Activated T-helper 2 cell treated with anti-CD3 and anti-CD28 coated beads, Interferon-gamma antibody, Interleukin-2, Interleukin-4, amounts not matched to agents 10 μg/mL and 5 μg/mL and 100 μg/mL, durations not matched to agents 14 hours and 24 hours and 36 hours (primary cell): ENCODE results near the gene ARL14. TPM values are rescaled to one million over a fixed set of nuclear protein-coding genes. Genes with fewer than 3 reads are reported as not detected.
"Not testable (repeated sequence)": the region's sequence is repeated elsewhere in the genome, so short reads cannot be mapped to it uniquely, and the experiment has no call there.

ENCODE experiments used
- DNase-seq: peaks from one replicate; pipeline ENCODE4 v3.0.0; 2021; ENCODE audit warnings: low spot score
- H3K27ac Mint-ChIP-seq: one replicate; pipeline ENCODE4 v1.8.0; 2021; ENCODE audit warnings: mixed read lengths
- H3K27me3 Mint-ChIP-seq: one replicate; pipeline ENCODE4 v1.8.0; 2021; ENCODE audit warnings: low read depth, mixed read lengths
- H3K36me3 Mint-ChIP-seq: one replicate; pipeline ENCODE4 v1.8.0; 2021; ENCODE audit warnings: low read depth, mixed read lengths
- H3K4me1 Mint-ChIP-seq: one replicate; pipeline ENCODE4 v1.8.0; 2021; ENCODE audit warnings: low read depth, mixed read lengths
- H3K4me3 Mint-ChIP-seq: one replicate; pipeline ENCODE4 v1.8.0; 2021; ENCODE audit warnings: low read depth, mild to moderate bottlenecking, moderate library complexity, mixed read lengths
- H3K9me3 Mint-ChIP-seq: one replicate; pipeline ENCODE4 v1.8.0; 2021; ENCODE audit warnings: mixed read lengths
- intact Hi-C: fragments of 100-400 bp; cut with micrococcal nuclease; formaldehyde crosslinking; loops from one replicate; pipeline ENCODE4 v1.15.1; 2023
- total RNA-seq: library from RNA; stranded (reverse); gene quantifications from 2 replicates; pipeline ENCODE4 v1.2.3, GENCODE V29; 2022

Gene ARL14
- total RNA-seq, 1 donor from 2014 or later: not detected

DNA sequence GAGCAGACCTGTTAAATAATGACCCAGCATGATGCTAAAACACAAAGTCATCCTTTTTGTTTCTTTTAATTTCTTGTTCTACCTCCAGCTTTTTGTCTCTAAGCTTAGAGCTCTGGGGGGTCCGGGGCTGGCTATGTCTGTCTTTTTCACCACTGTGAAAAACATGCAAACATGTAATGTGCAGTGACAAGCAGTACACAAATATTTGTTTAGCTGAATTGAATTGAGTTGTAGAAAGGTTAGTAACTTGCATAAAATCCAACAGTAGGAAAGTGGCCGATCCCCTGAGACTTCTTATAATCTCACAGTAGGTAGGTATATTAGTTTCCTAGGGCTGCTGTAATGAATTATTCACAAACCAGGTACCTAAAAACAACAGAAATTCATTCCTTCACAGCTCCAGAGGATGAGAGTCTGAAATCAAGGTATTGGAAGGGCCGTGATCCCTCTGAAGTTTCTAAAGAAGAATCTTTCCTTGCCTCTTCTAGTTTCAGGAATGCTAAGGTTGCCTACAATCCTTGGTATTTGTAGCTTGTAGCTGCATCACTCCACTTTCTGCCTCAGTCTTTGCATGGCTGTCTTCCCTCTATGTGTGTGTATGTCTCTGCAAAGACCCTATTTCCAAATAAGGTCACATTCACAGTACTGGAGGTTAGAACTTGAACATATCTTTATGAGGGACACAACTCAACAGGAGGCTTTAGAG lies 32.7 kb downstream of the ARL14 start:
- H3K4me1 Mint-ChIP-seq: no peaks in the 10 kb centered on the region
- H3K27me3 Mint-ChIP-seq: peaks cover 26% of the 10 kb centered on the region
- no peaks in the 10 kb centered on the region for H3K9me3 Mint-ChIP-seq
- intact Hi-C loops: loop anchor here (5.0 kb wide), 2 partner anchors 563 to 713 kb away; no protein-coding TSS in a partner anchor
- no peak overlapping the region for H3K4me3 Mint-ChIP-seq
- DNase-seq: no peak
- no peaks in the 10 kb centered on the region for H3K36me3 Mint-ChIP-seq
- H3K27ac Mint-ChIP-seq: no peak overlapping the region

DNA sequence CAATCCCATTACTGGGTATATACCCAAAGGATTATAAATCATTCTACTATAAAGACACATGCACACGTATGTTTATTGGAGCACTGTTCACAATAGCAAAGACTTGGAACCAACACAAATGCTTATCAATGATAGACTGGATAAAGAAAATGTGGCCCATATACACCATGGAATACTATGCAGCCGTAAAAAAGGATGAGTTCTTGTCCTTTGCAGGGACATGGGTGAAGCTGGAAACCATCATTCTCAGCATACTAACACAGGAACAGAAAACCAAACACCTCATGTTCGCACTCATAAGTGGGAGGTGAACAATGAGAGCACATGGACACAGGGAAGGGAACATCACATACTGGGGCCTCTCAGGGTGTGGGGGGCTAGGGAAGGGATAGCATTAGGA lies 36.2 kb downstream of the ARL14 start:
- intact Hi-C loops, H3K36me3 Mint-ChIP-seq, H3K4me1 Mint-ChIP-seq, DNase-seq, H3K27ac Mint-ChIP-seq, H3K9me3 Mint-ChIP-seq, H3K4me3 Mint-ChIP-seq: not testable (repeated sequence)
- H3K27me3 Mint-ChIP-seq: peaks cover 14% of the 10 kb centered on the region

DNA sequence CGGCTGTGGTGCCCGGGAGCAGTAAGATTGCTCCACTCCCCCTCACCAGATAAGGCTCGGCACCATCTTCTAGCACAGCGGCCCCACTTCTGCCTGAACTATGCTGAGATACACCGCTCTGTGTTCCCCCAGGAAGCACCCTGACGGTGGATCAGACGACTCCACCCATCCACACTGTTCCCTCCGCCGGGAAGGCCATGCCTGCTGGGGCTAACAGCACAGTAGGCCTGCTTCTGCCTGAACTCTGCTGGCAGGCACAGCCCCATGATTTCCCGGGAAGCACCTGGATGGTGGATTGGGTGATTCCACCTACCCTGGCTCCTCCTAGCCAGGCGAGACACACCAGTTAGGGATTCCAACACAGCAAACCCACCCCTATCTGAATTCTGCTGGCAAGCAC lies 42.8 kb downstream of the ARL14 start:
- Mint-ChIP-seq H3K27ac (no peak overlapping the region), H3K4me1 (no peaks in the 10 kb centered on the region), H3K4me3 (no peak overlapping the region), H3K36me3 (no peaks in the 10 kb centered on the region), H3K27me3 (peaks cover 7% of the 10 kb centered on the region), H3K9me3 (no peaks in the 10 kb centered on the region)
- no peak for DNase-seq
- intact Hi-C loops: no loop called here

DNA sequence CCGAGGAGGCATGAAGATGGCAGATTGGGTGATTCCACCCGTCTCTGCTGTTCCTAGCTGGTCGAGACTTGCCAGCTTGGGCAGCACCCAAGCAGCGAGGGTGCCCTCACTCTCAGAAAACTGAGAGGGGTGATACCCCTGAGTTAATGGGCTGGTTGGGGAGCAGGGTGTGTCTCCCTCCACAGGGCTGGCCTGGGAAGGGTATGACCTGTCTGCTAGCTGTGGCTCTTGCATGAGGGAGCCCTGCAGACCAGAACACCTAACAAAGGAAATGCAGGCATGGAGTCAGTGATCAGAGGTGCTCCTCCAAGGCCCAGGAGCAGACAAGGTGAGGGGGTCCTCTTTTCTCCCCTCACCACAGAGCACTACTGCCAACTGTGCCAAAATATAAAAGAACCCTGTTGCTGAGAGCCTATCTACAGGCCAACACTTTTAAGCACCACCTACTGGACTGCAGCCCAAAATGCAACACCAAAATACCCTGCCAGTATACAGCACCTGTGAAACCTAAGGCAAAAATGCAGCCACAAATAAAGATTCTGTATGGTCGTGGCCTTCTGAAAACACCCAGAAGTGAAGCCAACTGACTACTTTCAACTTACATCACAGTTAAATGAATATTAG lies 43.3 kb downstream of the ARL14 start:
- no peaks in the 10 kb centered on the region for H3K4me1 Mint-ChIP-seq
- intact Hi-C loops: no loop called here
- DNase-seq: no peak
- H3K9me3 Mint-ChIP-seq: no peaks in the 10 kb centered on the region
- H3K4me3 Mint-ChIP-seq: no peak overlapping the region
- no peaks in the 10 kb centered on the region for H3K36me3 Mint-ChIP-seq
- H3K27ac Mint-ChIP-seq: no peak overlapping the region
- peaks cover 5% of the 10 kb centered on the region for H3K27me3 Mint-ChIP-seq

DNA sequence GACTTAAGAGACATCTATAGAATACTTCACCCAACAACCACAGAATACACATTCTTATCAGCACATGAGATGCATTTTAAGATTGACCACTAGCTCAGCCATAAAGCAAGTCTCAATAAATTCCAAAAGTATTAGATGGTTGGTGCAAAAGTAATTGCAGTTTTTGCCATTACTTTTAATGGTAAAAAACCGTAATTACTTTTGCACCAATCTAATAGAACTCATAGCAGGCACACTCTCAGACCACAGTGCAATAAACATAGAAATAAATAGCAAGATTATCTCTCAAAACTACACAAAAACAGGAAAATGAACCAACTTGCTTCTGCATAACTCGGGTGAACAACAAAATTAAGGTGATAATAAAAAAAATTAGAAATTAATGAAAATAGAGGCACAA lies 45.4 kb downstream of the ARL14 start:
- intact Hi-C loops: no loop called here
- no peak overlapping the region for H3K27ac Mint-ChIP-seq

DNA sequence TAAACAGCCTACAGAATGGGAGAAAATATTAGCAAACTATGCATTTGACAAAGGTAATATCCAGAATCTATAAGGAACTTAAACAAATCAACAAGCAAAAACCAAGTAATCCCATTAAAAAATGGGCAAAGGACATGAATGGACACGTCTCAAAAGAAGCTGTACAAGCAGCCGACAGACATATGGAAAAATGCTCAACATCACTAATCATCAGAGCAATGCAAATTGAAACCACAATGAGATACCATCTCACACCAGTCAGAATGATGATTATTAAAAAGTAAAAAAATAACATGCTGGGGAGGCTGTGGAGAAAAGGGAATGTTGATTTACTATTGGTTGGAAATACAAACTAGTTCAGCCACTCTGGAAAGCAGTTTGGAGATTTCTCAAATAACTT lies 48.4 kb downstream of the ARL14 start:
- peaks cover 8% of the 10 kb centered on the region for H3K27me3 Mint-ChIP-seq
- H3K27ac Mint-ChIP-seq: no peak overlapping the region
- no peaks in the 10 kb centered on the region for H3K9me3 Mint-ChIP-seq
- H3K4me1 Mint-ChIP-seq: no peaks in the 10 kb centered on the region
- intact Hi-C loops: no loop called here
- DNase-seq: no peak
- H3K36me3 Mint-ChIP-seq: no peaks in the 10 kb centered on the region
- no peak overlapping the region for H3K4me3 Mint-ChIP-seq

More for the DNA sequence above, 45.4 kb downstream of the ARL14 start:
- no peak for DNase-seq
- H3K4me3 Mint-ChIP-seq: no peak overlapping the region
- no peaks in the 10 kb centered on the region for H3K36me3 Mint-ChIP-seq
- H3K9me3 Mint-ChIP-seq: no peaks in the 10 kb centered on the region
- H3K27me3 Mint-ChIP-seq: peaks cover 8% of the 10 kb centered on the region
- H3K4me1 Mint-ChIP-seq: no peaks in the 10 kb centered on the region

Other genes starting within 250 kb of the ARL14 start
- 35.9 and 37.0 TPM in 2 replicates for gene TRIM59, start 227.4 kb upstream of the ARL14 start, total RNA-seq
- 69.8 and 71.2 TPM in 2 replicates for gene KPNA4, start 111.6 kb upstream of the ARL14 start, total RNA-seq
- gene PPM1L, start 79.1 kb downstream of the ARL14 start, total RNA-seq: 2.6 and 2.9 TPM in 2 replicates